ENCODE measurements around the gene CADM2.

Gene CADM2

DNA sequence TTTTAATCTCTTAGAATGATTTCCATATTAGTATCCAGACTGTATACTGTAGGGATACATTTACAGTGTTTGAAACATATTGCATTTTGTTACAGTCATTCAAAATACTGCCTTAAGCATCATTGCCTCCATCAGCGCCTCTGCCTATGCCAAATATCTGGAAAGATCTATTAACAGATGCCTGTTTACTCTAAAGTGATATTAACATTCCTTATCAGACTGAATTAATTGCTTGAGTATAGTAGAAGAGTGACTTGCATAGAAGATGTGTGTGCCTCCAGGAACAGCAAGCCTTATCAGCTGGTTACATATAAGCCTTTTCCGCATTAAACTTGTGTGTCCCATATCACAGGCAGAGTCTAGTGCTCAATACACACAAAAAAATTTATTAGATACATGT is 379.1 kb downstream of the CADM2 start:
- Histone ChIP-seq H3K9ac (no peak overlapping the region), H3K4me1 (ENCODE audit: low read depth, poor library complexity, severe bottlenecking) (no peaks in the 10 kb centered on the region), H3K4me2 (no peak overlapping the region), H3K27ac (no peak overlapping the region), H3K4me3 (IDR thresholded peaks at IDR 0.05; ENCODE audit: insufficient read depth, low read depth, low read length) (no peak overlapping the region), H4K20me1 (ENCODE audit: insufficient read depth) (no peaks in the 10 kb centered on the region), H2AFZ (ENCODE audit: low read depth) (no peak overlapping the region), H3K79me2 (ENCODE audit: insufficient read depth, low read depth) (no peaks in the 10 kb centered on the region), H3K27me3 (ENCODE audit: insufficient read depth, low read depth) (no peaks in the 10 kb centered on the region), H3K36me3 (ENCODE audit: insufficient read depth) (no peaks in the 10 kb centered on the region)
- TF ChIP-seq, protein P1, sequence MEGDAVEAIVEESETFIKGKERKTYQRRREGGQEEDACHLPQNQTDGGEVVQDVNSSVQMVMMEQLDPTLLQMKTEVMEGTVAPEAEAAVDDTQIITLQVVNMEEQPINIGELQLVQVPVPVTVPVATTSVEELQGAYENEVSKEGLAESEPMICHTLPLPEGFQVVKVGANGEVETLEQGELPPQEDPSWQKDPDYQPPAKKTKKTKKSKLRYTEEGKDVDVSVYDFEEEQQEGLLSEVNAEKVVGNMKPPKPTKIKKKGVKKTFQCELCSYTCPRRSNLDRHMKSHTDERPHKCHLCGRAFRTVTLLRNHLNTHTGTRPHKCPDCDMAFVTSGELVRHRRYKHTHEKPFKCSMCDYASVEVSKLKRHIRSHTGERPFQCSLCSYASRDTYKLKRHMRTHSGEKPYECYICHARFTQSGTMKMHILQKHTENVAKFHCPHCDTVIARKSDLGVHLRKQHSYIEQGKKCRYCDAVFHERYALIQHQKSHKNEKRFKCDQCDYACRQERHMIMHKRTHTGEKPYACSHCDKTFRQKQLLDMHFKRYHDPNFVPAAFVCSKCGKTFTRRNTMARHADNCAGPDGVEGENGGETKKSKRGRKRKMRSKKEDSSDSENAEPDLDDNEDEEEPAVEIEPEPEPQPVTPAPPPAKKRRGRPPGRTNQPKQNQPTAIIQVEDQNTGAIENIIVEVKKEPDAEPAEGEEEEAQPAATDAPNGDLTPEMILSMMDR (conservative IDR thresholded peaks at IDR 0.05; ENCODE audit: low read depth, low read length), result no peak

DNA sequence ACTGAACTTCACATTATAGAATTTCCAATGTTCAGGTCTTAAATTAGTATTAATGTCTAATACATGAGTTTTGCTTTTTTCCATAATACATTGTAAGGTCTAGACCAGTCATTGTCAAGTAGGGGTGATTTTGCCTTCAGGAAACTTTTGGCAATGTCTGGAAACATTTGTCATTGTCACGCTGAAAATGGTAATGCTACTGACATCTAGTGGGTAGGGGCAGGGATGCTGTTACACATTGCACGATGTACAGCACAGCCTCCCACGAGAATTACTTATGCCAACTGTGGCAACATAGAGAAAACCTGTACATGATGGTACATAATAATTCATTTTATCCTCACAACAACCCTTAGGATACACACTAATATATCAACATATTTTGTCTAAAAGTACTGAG is 384.1 kb downstream of the CADM2 start:
- Histone ChIP-seq H3K36me3 (ENCODE audit: insufficient read depth) (no peaks in the 10 kb centered on the region), H3K4me2 (no peak overlapping the region), H3K27me3 (ENCODE audit: insufficient read depth, low read depth) (no peaks in the 10 kb centered on the region), H2AFZ (ENCODE audit: low read depth) (no peak overlapping the region), H3K27ac (no peak overlapping the region), H3K79me2 (ENCODE audit: insufficient read depth, low read depth) (no peaks in the 10 kb centered on the region), H4K20me1 (ENCODE audit: insufficient read depth) (no peaks in the 10 kb centered on the region), H3K4me1 (ENCODE audit: low read depth, poor library complexity, severe bottlenecking) (no peaks in the 10 kb centered on the region), H3K4me3 (IDR thresholded peaks at IDR 0.05; ENCODE audit: insufficient read depth, low read depth, low read length) (no peak overlapping the region), H3K9ac (no peak overlapping the region)
- TF ChIP-seq, protein P1 (conservative IDR thresholded peaks at IDR 0.05; ENCODE audit: low read depth, low read length), result no peak; the same call in 1 of the 2 replicates

DNA sequence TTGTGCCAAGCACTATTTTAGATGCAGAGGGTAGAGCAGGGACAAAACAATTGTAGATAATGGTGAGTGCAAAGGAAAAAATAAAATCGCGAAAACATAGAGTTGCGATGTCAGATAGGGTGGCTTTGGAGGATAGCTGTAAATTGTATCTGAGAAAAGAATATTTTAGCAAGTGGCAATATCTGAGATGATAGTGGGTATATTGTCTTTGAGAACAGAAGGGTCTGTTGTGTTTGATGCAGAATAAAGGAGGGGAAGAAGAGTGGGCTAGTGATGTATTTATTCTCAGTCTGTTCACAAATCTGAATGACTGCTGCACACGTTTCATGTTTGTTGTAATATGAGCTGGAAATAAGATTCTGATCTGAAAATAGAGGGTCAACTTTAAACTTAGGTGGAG is 396.8 kb downstream of the CADM2 start:
- Histone ChIP-seq H3K79me2 (ENCODE audit: insufficient read depth, low read depth) (no peaks in the 10 kb centered on the region), H3K27me3 (ENCODE audit: insufficient read depth, low read depth) (no peaks in the 10 kb centered on the region), H3K27ac (no peak overlapping the region), H2AFZ (ENCODE audit: low read depth) (no peak overlapping the region), H3K9ac (no peak overlapping the region), H3K4me2 (no peak overlapping the region), H3K36me3 (ENCODE audit: insufficient read depth) (no peaks in the 10 kb centered on the region), H4K20me1 (ENCODE audit: insufficient read depth) (no peaks in the 10 kb centered on the region), H3K4me3 (IDR thresholded peaks at IDR 0.05; ENCODE audit: insufficient read depth, low read depth, low read length) (no peak overlapping the region), H3K4me1 (ENCODE audit: low read depth, poor library complexity, severe bottlenecking) (no peaks in the 10 kb centered on the region)
- TF ChIP-seq, protein P1 (conservative IDR thresholded peaks at IDR 0.05; ENCODE audit: low read depth, low read length), result no peak

DNA sequence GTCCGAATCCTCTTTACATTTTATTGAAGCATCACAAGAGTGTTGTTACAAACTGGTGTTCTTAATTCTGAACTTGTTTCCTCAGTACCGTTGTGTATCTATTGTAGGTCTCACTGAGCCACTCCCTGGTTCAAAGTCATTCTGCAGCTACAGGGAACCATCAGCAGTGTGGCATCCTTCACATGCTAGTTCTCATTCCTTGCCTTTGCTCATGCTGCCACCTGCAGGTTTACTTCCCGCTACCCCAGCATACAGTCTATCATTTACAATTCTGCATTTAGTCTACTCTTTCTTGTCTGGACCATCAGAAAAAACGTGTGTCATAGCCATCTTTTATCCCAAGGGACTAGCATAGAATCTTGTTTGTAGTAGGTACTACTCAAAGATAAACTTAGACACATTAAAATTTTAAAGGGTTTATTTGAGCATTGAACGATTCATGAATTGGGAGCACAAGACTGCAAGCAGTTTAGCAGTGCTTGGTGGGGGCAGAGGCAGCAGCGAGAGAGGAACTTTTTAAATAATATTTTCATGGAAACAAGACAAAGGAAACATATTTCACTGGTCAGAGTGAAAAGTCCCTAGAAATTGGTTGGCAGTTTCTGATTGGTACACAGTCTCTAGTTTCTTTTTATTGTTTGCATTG is 402.1 kb downstream of the CADM2 start:
- H3K36me3 ChIP-seq (ENCODE audit: insufficient read depth), result no peaks in the 10 kb centered on the region
- TF ChIP-seq, protein P1 (conservative IDR thresholded peaks at IDR 0.05; ENCODE audit: low read depth, low read length), result peak; percentile 58
- H4K20me1 ChIP-seq (ENCODE audit: insufficient read depth), result no peaks in the 10 kb centered on the region
- H3K27me3 ChIP-seq (ENCODE audit: insufficient read depth, low read depth), result no peaks in the 10 kb centered on the region
- no peak overlapping the region for H3K27ac ChIP-seq
- H2AFZ ChIP-seq (ENCODE audit: low read depth), result no peak overlapping the region
- H3K9ac ChIP-seq, result no peak overlapping the region
- no peaks in the 10 kb centered on the region for H3K79me2 ChIP-seq (ENCODE audit: insufficient read depth, low read depth)
- H3K4me2 ChIP-seq, result no peak overlapping the region
- H3K4me3 ChIP-seq (IDR thresholded peaks at IDR 0.05; ENCODE audit: insufficient read depth, low read depth, low read length), result no peak overlapping the region
- no peaks in the 10 kb centered on the region for H3K4me1 ChIP-seq (ENCODE audit: low read depth, poor library complexity, severe bottlenecking)

All from KMS-11 (cell line).